ENCODE results near the gene ATP6V1C2.
"Not testable (repeated sequence)": the region's sequence is repeated elsewhere in the genome, so short reads cannot be mapped to it uniquely, and the experiment has no call there.

ATP6V1C2 gene

GRCh38 chr2:10768063-10768507 lies 46.7 kb downstream of the ATP6V1C2 start:
- DNase-seq (ENCODE audit: low read depth), result no peak

DNA sequence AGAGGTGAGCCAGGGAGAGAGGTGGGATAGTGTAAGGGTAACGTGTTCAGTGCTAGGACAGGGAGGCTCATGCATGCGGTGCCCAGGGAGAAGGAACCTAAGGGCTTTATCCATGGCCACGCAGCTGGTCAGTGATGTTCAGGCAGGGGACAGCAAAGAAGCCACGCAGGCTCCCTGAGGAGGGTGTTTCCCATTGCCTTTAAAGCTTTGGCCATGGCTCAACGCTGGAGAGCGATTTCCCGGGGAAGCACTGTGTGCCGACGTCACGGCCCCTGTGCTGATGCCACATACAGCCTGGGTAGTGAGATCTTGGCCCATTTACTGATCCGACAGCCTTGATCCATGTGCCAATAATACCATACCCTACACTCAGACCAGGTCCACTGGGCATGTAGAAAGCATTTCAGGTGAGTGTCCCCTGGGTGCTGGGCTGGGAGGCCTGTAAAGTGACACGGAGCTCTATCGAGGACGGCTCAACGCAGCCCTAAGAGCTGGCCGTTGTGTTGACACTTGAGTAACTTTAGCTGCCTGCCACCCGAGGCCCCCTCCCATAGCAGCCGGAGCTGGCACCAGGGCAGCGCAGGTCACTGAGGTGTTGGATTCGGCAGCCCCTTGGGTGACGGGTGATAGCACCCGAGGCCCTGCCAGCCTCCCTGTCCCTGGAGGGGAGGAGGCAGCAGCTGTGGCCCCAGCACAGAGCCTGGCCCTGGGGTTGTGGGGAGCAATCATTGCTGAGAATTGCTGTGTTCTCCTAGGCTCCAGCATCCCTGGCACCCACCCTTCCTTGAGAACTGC lies 49.7 kb downstream of the ATP6V1C2 start:
- DNase-seq (ENCODE audit: low read depth), result no peak

DNA sequence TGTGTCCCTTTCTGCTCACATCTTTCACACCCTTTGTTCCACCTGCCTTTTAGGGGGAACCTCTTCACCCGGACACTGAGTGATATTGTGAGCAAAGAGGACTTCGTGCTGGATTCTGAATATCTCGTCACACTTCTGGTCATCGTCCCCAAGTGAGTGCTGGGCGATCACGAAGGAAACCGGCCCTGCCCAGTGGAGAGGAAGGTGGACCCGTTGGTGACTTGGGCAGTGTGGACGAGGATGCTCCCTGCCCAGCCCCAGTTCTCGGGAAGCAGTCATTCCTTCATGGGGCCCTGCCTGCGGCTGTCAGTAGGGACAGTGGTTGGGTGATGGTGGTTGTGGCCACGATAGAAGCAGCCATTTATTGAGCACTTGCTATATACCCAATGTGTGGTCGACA lies 50.4 kb downstream of the ATP6V1C2 start:
- no peak for DNase-seq (ENCODE audit: low read depth)

GRCh38 chr2:10772201-10772867 lies 50.9 kb downstream of the ATP6V1C2 start:
- DNase-seq (ENCODE audit: low read depth), result no peak

GRCh38 chr2:10772868-10773215 lies 51.4 kb downstream of the ATP6V1C2 start:
- no peak for DNase-seq (ENCODE audit: low read depth)

DNA sequence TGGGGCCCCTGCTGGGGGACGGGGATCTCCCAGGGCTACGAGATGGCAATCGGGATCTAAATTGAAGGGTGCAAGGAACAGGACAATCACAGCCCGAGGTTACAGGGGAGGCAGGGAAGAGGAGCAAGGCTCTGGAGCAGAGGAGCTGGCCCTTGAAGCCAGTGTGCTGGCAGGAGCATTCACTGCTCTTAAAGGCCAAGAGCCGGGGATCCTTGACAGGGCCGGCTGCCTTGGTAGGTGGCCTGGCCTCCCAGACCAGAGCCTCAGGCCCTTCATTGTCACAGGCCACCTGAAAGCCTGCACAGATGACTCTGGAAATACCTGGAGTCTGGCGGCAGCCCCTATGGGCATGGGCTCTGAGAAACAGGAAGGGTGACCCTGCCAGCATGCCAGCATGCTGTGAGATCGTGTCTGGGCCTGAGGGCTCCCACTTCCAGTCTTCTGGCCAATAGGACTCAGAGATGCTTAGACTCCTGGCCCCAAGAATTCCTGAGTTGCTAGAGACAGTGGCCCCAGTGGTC lies 52.5 kb downstream of the ATP6V1C2 start:
- no peak for DNase-seq (ENCODE audit: low read depth)

DNA sequence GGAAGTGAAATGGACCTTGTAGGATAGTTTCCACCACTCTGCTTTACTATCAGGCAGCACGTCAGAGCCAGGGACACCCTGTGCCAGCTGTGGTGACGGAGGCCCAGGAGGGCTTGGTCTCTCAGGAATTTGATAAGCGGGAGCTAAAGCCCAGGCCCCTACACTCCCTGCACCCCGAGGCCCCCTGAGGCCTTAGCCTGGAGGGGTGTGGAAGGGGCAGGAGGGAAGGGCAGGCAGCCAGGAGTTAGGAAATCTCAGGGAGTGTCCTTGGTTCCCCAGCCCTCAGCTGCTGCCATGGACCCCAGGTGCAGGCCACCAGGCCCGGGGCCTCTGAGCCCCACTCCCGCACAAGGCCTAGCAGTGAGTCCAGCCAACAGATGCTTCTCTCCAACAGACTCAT lies 53.0 kb downstream of the ATP6V1C2 start:
- no peak for DNase-seq (ENCODE audit: low read depth)

GRCh38 chr2:10775021-10775780 lies 53.8 kb downstream of the ATP6V1C2 start:
- no peak for DNase-seq (ENCODE audit: low read depth)

GRCh38 chr2:10775831-10776230 lies 54.4 kb downstream of the ATP6V1C2 start:
- DNase-seq (ENCODE audit: low read depth), result no peak

- no peak for DNase-seq (ENCODE audit: low read depth)
These were observed 55.0 kb downstream of the ATP6V1C2 start for GRCh38 chr2:10776231-10776977.

DNA sequence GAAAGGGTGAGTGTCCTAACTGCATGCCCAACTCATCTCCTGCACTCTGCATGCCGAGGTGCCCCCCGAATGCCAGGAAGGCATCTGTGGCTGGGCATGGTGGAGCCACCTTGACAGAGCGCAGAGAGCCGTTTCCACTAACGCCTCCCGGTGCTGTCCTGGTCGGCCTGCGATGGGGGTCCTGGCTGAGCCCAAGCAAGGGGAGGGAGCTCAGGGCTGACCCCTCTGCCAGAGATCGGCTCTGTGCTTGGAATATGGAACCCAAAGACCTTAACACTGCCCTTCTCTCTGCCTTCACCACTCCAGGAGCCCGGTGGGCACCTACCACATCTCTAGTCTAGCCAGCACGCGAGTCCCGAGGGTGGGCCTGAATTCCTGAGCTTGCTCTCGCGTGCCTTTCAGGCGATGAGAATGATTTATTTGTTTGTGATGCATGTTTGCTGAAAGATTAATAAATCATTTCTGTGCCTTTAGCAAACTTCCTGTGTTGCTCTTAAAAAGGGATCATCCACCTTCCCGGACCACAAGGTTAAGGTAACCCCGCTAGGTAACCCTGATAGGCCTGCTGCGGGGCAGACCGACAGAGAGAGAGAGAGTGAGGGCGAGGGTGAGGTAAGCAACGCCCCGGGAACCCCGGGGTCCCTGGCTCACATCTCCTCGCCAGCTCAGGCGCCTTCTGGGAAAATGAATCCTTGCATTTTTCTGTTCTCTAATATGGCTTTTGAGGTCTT lies 55.8 kb downstream of the ATP6V1C2 start:
- no peak for DNase-seq (ENCODE audit: low read depth)

GRCh38 chr2:10777842-10778723 lies 56.7 kb downstream of the ATP6V1C2 start:
- DNase-seq (ENCODE audit: low read depth), result no peak

DNA sequence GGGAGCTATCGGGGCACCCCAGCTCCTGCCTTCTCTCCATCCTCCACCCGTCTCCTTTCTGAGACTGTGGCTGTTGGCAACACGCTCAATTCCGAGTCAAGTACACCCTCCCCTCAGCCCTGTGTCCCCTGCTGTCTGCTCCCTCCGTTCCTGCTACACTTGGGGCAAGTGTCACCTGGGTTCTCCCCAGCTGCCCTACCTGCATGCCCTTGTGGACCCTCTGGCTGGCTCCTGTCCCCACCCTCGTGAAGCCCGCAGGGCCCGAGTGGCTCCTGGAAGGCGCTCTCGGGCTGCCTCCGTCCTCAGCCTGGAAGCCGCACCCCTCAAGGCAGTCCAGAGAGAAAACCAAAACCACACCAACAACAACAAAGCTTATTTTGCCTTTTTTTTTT lies 57.3 kb downstream of the ATP6V1C2 start:
- no peak for DNase-seq (ENCODE audit: low read depth)

- DNase-seq (ENCODE audit: low read depth), result no peak
These were observed 58.5 kb downstream of the ATP6V1C2 start for GRCh38 chr2:10779776-10780490.

GRCh38 chr2:10780491-10780820 lies 59.0 kb downstream of the ATP6V1C2 start:
- DNase-seq (ENCODE audit: low read depth), result no peak

DNA sequence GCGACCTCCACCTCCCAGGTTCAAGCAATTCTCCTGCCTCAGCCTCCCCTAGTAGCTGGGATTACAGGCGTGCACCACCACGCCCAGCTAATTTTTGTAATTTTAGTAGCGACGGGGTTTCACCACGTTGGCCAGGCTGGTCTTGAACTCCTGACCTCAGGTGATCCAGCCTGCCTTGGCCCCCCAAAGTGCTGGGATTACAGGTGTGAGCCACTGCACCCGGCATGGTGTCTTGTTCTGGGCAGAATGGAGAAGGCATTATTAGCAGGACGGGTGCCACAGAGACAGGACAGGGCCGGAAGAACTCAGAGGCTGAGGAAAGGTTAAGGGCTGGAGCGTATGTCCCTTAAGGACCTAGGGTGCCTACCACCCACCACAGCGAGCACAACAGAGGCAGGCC lies 59.4 kb downstream of the ATP6V1C2 start:
- not testable (repeated sequence) for DNase-seq (ENCODE audit: low read depth)

DNA sequence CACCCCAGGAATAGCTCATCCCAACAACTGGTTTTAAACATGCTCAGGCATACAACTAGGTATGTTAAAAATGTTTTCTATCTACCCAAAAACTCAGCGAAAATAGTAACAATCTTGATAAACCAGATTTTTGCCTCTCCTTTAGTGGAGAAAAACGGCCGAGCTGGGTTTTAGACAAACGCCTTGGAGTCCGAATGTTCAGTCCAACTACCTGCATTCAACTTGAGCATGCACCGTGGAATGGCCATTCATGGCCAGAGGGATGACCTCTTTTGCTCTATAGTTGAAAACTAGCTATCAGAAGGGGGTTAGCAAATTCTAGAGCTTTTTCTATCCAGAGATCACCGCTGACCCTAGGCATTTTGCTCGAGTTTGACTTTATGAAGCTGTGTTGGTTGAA lies 60.3 kb downstream of the ATP6V1C2 start:
- no peak for DNase-seq (ENCODE audit: low read depth)

DNA sequence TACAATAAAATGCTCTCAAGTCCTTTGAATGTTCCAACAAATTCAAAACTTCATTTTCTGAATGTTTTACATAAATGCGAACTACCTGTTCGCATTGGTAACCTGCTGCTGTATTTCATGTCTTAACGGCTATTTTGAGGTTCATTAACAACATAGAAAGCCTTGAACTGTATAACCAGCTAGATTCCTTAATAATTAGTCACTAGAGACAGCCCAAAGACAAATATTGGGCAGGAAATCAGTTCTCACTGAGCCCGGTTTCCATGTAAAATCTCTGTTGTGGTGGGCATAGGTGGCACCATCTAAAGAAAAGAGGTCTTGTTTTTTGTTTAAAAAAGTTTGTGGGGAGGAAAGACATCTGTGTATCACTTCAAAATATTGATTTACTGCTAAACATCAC lies 62.0 kb downstream of the ATP6V1C2 start:
- DNase-seq (ENCODE audit: low read depth), result no peak

GRCh38 chr2:10784719-10785118 lies 63.3 kb downstream of the ATP6V1C2 start:
- DNase-seq (ENCODE audit: low read depth), result no peak

- no peak for DNase-seq (ENCODE audit: low read depth)
These were observed 63.8 kb downstream of the ATP6V1C2 start for GRCh38 chr2:10785260-10785659.
